CD4-positive, alpha-beta T cell treated with Interferon alpha-2 for 1 hour (primary cell): Measurements from ENCODE around the gene OR52D1.
A peak's percentile ranks its signal among the peaks of the same experiment; 100 is the strongest.

Experiments
- DNase-seq, 2 donors: peaks; one replicate each; pipeline ENCODE4 v3.0.0-alpha.2; 2020 to 2022

Gene OR52D1

GRCh38 chr11:5488385-5488784, at the start of gene OR52D1:
Gene OR52D1, plus strand, starts transcription at chr11:5488685. Its CDS starts 22 bp downstream, at chr11:5488707.
- DNase-seq, result no peak

DNA sequence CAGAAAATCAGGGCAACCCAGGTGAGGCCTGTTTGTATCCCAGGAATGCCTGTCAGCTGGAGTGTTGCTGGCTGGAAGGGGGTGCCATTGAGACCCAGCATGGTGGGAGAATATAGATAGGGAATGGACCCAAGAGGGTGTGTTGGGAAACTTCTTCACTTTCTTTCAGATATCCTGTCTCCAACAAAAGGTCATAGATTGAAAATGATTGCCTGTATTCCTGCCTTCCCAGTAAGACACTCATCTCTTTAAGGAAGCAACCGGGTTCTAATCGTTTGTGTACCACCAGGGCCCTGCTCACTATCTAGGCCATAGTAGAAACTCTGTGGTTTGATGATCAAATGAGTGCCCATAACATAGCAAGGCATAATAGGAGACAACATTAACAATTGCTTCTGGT, 47.1 kb upstream of the OR52D1 start, which contains the start of gene OR51I1:
Gene OR51I1 (minus strand): TSS at position 101 of the 400 bp plus-strand sequence. CDS start 0 bp downstream, at position 101.
- DNase-seq, result no peak

- DNase-seq, result no peak
Observed at GRCh38 chr11:5443835-5444393, 44.6 kb upstream of the OR52D1 start.

GRCh38 chr11:5449023-5449422, 39.5 kb upstream of the OR52D1 start, which contains the start of gene OR51I2:
Gene OR51I2, plus strand, starts transcription at chr11:5449323. Its CDS starts 4,166 bp downstream, at chr11:5453489.
- DNase-seq, result no peak

GRCh38 chr11:5449432-5449831, 39.1 kb upstream of the OR52D1 start:
- no peak for DNase-seq

DNA sequence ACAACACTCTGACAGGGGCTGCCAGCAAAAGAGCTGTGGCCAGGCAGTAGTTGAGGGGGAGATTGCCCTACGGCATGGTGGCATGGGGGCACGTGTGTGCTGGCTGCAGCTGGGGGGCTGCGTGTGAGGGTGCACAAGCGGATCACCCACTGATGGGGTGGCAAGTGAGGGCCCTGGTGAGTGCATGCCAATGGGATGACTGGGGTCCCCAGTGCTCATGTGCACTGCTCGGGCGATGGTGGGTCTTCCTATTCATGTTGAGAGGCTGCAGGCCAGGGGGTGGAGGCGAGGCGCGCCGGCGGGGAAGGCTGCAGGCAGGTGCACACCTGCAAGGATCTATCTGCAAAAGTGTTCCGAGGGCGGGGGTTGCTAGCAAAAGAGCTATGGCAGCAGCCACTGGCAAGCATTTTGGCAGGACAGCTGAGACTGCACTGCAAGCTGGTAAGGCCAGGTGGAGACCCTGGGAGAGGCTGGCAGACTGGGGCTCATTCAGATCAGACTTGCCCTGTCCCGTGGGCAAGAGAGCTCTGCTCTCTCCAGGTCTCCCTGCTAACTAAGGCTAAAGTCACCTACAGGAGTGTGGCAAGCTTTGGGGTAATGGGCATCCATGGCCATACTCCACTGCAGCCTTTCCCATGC, 27.4 kb upstream of the OR52D1 start:
- no peak for DNase-seq

DNA sequence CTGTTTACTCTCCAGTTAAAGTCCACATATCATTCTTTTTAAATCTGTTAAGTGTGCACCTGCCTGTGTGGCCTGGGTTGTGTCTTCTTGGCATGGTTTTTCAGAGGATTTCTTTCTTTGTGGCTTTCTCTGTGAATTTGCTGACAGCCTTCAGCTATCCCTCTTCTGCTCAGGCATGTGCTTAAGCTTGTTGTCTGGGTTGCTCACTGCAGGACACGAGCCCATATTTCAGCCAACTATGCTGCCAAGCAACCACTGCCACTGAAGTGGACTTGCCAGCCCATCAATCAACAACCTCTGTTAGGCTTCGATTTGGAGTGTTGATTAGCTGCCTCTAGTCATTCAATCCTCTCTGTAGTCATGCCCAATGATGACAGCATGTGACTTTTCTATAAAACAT, 21.0 kb upstream of the OR52D1 start:
- DNase-seq, result no peak

DNA sequence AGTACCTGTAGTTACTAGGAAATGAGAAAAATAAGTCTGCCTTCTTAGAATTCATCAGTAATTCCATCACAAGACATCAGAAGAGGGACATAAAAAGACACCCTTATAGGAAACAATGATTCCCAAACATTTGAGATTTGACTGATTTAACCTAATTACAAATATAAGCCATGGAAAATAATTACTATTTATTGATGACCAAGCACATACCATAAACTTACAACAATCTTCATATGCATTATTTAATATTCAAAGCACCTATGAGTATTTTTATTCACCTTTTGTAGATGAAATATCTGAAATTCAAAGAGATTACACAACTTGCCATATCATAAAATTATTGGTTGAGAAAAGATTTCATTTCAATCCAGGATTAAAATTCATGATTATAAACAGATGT, 14.6 kb upstream of the OR52D1 start:
- no peak for DNase-seq

GRCh38 chr11:5476186-5476819, 12.2 kb upstream of the OR52D1 start:
- DNase-seq, result peak; percentile 25 to 52

- DNase-seq, result no peak
Observed at GRCh38 chr11:5486003-5486402, 2.5 kb upstream of the OR52D1 start.

DNA sequence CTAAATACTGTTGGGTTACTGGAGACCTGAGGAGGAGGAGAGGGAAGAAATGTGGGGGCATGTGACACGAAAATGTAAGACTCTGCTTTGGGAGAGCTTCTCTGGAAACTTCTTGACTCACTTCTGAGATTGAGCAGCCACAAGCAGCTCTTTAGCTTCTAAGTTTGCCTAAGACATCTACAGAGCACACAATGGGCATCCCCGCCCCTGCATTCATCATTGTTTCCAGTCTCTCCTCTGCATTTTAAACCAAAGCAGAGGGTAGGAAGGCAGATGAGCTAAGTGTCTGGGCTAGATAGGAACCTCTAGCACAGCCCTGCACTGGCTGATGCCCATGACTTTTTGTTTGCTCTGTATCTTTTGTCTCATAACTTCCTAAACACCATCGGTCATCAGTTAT, 2.1 kb upstream of the OR52D1 start:
- no peak for DNase-seq

- no peak for DNase-seq
Observed at GRCh38 chr11:5488798-5489399, 414 bp downstream of the OR52D1 start.

GRCh38 chr11:5489576-5490357, 1.3 kb downstream of the OR52D1 start:
- DNase-seq, result no peak

GRCh38 chr11:5499671-5500070, 11.2 kb downstream of the OR52D1 start:
- DNase-seq, result no peak

DNA sequence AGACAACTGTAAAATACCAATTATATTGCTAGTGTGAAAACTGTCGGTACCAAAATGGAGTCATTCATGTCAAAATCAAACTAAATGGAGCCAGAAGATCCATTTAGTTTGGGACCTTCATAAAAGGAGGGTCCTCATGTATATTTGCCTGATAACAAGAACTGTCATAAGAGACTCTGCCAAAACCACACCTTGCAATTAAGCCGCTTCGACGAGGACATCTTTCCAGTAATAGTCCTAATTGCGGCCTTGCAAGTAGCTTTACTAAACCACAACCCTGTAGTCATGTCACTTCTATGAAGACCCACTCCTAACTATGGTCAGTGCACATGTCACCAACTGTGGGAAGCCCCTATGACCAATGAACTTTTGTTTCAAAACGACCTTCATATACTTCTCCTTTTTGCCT, 11.9 kb downstream of the OR52D1 start:
- no peak for DNase-seq

GRCh38 chr11:5504403-5504921, 16.0 kb downstream of the OR52D1 start:
- DNase-seq, result no peak

GRCh38 chr11:5505363-5506048, 17.0 kb downstream of the OR52D1 start:
- DNase-seq, result no peak

- DNase-seq, result no peak
Observed at GRCh38 chr11:5507177-5507932, 18.9 kb downstream of the OR52D1 start.

DNA sequence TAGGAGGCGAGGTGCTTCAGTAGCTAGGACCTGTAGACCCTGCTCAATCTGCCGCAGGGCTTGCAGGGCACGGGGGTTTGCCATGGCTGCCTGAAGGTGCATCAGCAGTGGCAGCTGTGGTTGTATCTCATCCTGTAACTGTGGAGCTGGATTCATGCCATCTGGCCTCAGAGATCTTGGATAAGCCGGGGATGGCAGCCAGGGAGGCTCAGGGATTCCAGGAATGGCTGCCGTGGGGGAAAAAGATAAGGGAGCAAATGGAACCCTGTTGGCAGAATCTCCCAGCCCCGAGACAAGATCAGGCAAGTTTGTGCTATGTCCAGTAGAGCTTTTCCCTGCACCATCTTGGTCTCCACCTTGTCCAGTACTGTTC, 19.4 kb downstream of the OR52D1 start:
- no peak for DNase-seq

- DNase-seq, result no peak
Observed at GRCh38 chr11:5508605-5509004, 20.1 kb downstream of the OR52D1 start.

GRCh38 chr11:5509803-5510202, 21.3 kb downstream of the OR52D1 start, which contains the start of gene UBQLN3:
Gene UBQLN3, minus strand, starts transcription at chr11:5509957. Its CDS starts 399 bp downstream, at chr11:5509558.
- DNase-seq, result no peak
